Daoy (cell line): ENCODE results near the gene SPPL2B. TPM values are rescaled to one million over a fixed set of nuclear protein-coding genes. Genes with fewer than 3 reads are reported as not detected.

Experiments
- DNase-seq: peaks from one replicate; pipeline ENCODE4 v3.0.0-alpha.2; 2015; ENCODE audit warnings: low read depth
- total RNA-seq: library from RNA; depleted of rRNA; stranded (reverse); fragments of >200 nt; shearing (Covaris generic); gene quantifications from 2 replicates; pipeline ENCODE4 v1.2.3, GENCODE V29; 2014

SPPL2B gene
- total RNA-seq, 1 experiment from 2014 or later: 24.4 TPM

DNA sequence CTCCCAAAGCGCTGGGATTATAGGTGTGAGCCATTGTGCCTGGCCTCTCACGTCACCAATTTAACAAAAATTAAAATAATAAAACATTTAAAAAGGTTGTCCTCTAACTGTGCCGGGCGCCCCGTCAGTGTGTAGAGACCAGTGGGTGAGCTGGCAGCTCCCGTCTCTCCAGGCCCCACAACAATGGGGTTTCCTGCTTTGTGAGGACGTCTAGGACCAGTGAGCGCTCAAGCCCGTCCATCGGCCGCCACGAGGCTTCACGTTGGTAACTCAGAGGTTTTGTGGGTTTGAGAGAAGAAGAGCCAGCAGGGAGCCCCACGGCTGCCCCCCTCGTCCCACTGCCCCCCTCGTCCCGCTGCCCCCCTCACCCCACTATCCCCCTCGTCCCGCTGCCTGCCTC, 4.8 kb upstream of the SPPL2B start:
- DNase-seq: no peak

DNA sequence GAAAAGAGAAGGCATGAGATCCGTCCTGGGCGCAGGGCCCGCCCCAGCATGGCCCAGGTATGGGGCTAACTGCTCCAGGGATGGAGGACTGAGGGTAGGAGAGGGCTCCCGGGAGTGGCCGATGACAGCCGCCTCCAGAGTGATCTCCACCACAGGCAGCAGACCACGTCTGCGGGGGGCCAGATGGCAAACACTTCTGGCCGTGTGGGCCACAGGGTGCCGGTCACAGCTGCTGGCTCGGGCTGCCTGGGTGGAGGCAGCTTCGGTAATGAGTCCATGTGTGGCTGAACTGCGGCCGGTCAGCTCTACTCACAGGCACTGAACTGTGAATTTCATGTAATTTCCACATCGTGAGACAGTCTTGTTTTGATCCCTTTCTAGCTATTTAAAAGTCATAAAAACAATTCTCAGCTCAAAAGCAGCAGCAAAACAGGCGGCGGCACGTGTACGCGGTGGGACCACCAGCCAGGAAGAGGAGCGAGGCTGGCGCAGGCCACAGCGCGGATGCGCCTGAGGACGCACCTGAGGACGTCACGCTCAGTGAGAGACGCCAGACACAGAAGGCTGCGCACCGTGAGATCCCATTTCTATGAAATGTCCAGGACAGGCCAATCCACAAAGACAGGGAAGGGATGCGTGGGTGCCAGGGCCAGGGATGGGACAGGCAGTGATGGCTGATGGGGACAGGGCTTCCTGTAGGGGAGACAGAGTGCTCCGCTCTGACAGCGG, 4.1 kb upstream of the SPPL2B start:
- DNase-seq: no peak

DNA sequence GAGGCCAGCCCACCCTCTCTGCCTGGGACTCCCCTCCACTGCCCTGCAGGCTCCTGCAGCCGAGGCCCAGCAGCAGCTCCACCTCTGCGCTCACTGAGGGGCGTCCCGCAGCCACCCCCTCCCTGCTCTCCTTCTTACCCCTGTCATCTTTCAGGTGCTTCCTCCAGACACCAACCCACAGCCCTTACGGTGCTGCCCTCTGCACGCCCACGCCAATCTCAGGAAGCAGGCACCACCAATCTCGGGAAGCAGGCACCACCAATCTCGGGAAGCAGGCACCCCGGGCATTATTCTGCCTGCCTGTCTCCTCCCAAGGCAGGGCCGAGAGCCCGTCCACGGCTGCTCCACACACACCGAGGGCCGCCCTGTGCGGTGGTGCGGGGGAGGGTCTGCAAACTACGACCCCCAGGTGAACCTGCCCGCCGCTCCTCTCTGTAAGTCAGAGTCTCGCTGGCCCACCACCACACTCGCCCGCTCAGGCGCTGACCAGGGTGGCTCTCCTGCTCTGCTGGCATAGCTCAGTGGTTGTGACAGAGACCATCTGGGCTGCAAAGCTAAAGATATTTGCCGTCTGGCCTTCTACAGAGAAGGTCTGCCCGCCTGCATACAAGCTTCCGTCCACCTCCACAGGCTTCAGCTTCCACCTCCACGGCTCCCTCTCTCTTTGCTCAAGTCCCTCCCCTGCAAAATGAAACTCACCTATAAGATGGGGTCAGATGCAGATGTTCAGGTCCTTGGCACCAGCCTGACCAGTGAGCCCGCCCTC, 3.0 kb upstream of the SPPL2B start:
- no peak for DNase-seq

DNA sequence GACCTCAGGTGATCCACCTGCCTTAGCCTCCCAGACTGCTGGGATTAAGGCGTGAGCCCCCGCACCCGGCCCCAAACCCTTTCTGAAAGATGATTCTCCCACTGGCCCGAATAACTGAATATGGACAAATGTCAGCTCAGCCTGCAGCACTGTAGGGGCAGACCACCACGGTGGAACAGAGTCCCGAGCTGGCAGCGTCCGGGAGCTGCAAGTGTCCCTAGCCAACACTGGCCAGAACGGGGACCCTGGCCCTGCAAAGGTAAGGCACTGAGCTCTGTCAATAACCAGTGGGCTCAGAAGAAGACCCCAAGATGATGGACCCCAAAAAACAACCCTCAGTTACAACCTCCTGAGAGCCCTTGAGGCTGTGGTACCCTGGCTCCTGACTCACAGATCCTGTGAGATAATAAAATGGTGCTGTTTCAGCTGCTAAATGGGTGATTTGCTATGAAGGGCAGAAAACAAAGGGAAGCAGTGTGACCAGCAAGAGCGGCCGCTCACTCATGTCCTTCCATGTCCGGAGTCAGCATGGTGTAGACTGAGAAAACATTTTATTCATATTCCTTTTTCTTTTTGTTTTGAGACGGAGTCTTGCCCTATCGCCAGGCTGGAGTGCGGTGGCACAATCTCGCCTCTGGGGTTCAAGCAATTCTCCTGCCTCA, 1.7 kb upstream of the SPPL2B start:
- DNase-seq: no peak

DNA sequence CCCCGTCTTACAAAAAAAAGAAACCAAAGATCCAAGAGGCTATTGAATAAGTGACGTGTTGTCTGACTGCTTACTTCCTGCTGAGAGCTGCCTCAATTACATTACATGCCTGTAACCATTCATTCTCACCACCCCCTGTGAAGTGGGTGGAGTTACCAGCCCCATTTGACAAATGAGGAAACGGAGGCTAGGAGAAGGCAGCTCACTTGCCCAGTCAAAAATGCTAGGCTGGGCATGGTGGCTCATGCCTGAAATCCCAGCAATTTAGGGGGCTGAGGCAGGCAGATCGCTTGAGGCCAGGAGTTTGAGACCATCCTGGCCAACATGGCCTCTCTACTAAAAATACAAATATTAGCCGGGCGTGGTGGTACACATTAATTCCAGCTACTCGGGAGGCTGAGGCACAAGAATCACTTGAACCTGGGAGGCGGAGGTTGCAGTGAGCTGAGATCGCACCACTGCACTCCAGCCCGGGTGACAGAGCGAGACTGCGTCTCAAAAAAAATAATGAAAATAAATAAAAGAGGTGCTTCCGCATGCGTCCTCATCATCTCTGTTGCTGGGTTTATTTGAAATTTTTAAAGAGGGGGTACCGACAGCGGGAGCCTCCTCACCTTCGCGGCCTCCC, 597 bp upstream of the SPPL2B start:
- DNase-seq: peak; percentile 87

DNA sequence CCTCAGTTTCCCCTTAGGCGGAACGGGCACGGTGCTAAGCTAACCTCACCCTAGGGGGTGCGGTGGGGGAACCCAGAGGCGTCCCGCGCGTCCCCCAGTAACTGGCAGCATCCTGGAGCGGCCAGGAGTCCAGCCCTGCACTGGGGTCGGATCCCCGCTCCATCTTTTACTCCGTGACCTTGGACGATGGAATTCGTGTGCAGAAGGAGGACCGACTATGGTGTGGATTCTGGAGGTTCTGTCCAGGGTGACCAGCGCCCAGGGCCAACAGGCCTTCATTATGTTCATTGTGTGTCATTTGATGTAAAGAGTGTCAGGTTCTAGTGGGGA, 630 bp downstream of the SPPL2B start:
- no peak for DNase-seq

DNA sequence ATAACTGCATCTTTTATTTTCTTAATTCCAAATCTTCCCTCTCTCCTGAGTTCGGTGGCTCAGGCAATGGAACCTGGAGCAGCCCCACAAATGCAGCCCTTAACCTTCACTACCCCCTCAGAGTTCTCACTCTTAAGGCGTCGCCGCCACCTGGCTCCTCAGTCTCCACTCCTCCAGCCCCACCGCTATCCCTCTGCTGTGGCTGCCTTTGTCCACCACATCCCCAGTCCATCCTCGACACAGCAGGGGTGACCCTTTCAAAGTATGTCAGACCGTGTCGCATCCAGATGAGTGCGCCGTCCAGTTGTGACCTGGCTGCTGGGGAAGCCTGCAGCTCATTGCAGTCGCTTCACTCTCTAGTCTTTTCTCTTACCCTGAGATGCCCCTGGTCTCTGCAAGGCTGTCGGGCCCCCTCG, 1.0 kb downstream of the SPPL2B start:
- DNase-seq: no peak

DNA sequence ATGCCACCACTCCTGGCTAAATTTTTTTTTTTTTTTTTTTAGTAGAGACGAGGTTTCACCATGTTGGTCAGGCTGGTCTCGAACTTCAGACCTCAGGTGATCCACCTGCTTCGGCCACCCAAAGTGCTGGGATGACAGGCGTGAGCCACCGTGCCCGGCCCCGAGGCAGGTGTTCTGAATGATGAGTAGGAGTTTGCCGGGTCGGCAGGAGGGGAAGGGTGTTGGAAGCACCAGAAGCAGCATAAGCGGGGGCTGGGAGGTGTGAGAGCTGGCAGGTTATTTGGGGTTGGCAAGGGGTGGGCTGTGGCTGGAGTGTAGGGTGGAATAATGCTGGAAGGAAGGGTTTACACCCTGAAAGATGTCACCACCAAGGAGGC, 1.8 kb downstream of the SPPL2B start:
- no peak for DNase-seq

DNA sequence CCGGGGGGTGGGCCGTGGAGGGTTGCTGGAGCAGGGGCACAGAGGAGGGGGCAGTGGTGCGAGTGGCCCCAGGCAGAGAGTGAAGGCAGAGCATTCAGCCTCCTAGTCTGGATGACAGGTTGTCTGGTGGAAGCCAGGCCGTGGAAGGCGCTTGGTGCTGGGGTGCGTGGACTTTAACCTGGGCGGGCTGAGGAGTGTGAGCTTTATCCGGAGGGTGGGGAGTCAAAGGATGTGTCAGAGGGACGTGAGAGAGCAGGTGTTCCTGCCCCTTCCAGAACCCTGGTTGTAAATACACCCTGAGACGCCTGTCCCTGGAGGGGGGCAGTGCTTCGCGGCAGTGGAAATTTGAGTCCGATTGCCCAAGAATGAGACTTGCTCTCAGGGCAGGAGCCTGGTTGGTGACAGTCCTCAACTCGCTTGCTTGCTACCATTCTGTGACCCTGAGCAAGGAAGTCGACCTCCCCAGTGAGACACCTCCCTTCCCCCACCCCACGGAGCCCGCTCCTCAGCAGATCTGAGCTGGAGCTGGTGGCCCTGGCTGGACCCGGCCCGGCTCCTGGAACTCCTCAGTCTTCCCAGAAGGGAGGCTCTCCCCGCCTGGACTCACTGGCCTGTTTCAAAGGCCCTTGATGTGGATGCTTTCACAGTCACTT, 2.3 kb downstream of the SPPL2B start:
- no peak for DNase-seq

DNA sequence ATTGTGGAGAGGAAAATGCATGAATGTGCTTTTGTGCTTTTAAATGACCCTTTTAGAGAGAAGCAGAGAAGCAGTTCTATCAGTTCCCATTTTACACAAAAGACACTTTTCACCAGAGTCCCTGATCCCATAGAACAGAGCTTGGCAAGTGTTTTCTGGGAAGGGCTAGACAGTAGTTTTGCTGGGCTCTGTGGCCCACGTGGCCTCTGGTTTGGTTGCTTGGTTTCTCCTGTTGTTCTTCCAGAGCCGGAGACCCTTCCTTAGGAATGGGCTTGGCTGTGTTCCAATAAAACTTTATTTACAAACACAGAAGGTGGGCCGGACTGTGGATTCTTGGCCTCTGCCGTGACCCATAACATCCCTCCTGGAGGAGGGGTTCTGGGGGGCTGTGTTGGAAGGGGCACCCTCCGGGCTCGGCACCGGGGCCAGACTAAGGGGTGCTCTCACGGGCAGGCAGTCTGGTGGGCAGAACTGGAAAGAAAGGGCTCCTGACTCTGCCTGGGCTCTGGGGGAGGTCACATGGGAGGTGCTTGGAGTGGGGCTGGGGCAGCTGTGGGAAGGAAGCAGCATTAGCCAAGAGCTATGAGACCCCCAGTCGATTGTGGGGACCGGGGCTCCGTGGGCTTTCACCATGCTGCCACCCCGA, 3.2 kb downstream of the SPPL2B start:
- no peak for DNase-seq

DNA sequence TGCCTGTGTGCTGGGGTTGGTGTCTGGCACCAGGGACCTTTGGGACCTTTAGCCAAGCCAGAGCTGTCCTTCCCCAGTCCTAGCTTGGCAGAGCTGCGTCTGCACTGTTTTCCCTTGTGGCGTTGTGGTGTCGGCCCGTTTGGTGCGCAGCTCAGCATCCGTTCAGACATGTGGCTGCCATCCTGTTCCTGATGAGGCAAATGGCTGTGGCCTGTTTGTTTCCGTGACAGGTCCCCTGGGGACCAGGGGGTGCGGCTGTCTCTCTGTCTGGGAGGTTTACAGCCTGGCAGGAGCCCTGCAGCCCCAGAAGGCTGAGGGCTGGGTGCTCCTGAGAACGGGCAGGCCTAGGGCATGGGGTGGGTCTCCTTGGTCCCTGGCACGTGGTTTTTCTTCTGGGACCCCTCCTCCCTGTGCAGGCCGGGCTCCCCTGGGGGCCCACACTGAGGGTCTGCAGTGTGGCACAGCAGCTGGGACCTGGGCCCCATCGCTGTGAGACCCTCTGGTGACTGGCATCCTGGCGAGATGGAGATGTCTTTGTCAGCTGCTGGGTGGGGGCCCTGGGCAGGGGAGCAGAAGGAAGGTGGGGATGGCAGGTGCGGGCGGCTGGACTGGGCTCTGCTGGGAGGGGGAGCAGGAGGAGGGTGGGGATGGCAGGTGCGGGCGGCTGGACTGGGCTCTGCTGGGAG, 4.0 kb downstream of the SPPL2B start:
- no peak for DNase-seq

DNA sequence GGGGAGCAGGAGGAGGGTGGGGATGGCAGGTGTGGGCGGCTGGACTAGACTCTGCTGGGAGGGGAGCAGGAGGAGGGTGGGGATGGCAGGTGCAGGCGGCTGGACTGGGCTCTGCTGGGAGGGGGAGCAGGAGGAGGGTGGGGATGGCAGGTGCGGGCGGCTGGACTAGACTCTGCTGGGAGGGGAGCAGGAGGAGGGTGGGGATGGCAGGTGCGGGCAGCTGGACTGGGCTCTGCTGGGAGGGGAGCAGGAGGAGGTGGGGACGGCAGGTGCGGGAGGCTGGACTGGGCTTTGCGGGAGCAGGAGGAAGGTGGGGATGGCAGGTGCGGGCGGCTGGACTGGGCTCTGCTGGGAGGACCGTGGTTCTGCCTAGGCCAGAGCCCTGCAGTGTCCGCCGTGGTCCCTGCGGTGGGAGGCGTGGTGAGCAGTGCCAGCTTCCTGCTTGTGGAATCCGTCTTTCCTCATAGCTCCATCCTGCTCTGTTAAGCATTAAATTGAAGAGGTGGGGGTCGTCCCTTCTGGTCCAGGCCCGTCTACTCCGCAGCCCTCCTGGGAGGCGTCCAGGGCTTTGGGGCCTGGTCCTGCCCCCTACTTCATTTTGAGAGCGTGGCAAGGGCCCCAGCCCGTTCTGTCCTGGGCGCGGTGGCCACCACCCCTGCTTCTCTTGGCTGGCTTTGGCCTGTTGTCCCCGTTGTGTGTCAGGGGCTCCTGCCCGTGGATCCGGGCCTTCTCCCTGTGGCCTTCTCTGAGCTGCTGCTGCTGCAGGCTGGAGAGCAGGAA, 4.7 kb downstream of the SPPL2B start:
- DNase-seq: no peak

DNA sequence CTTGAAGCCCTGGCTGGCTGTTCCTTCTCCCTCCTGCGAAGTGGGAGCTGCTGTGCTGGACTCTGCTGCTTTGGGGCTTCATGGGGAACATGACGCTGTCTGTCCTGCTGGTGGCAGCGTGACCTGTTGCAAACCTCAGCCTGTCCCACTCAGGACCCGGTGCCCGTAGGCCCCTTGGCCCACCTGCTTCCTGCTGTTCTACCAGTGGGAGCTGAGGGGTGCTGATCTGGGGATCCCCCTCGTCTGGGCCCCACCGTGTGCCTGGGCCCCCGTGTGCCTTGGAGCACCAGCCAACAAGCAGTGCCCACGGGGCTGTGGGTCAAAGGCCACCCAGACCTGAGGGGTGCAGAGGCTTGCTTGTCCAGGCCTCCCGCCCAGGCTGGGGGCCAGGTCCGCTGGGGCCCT, 5.3 kb downstream of the SPPL2B start:
- DNase-seq: no peak

DNA sequence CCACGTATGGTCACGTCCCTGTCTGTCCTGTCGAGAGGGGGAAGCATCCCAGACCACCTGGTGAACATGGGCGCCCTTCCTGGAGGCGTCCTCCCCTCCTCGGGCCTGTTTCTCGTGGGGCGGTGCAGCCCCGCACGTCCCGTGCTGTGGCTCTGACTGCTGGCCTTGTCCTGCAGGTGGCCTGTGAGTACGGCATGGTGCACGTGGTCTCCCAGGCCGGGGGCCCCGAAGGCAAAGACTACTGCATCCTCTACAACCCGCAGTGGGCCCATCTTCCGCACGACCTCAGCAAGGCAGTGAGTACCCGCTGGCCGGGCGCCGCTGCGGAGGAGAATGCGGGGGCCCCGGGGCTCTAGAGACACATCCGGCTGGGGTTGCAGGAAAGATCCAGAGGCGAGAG, 5.9 kb downstream of the SPPL2B start:
- DNase-seq: no peak

DNA sequence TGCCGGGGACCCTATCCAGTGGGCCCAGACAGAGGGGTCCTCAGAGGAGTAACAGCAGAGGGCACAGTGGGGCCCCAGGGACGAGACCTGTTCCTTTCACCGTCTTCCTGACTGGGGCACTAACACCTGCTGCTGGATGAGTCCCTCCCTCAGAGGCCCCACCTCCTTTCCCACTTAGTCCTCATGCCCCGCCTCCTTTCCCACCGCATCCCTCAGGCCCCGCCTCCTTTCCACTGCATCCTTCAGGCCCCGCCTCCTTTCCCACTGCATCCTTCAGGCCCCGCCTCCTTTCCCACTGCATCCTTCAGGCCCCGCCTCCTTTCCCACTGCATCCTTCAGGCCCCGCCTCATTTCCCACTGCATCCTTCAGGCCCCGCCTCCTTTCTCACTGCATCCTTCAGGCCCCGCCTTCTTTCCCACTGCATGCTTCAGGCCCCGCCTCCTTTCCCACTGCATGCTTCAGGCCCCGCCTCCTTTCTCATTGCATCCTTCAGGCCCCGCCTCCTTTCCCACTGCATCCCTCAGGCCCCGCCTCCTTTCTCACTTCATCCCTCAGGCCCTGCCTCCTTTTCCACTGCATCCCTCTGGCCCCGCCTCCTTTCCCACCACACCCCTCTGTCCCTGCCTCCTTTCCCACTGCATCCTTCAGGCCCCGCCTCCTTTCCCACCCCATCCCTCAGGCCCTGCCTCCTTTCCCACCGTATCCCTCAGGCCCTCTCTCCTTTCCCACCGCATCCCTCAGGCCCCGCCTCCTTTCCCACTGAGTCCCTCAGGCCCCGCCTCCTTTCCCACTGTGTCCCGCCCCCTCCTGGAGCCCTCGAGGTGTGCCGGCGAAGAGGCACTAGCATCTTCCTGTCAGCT, 6.7 kb downstream of the SPPL2B start:
- DNase-seq: no peak

DNA sequence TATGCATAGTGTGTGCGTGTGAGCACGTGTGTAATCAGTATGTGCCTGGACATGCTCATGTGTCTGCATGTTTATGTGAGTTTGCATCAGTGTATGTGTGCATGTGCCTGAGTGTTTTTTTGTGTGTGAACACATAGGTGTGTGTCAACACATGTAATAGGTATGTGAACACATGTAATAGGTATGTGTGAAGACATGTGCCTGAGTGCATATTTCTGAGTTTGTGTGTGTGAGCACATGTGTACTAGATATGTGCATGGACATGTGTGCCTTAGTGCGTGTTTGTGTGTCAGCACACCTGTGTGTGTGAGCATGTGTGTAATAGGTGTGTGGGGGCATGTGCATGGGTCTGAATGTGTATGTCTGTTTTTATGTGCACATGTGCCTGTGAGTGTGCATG, 7.4 kb downstream of the SPPL2B start:
- DNase-seq: no peak

DNA sequence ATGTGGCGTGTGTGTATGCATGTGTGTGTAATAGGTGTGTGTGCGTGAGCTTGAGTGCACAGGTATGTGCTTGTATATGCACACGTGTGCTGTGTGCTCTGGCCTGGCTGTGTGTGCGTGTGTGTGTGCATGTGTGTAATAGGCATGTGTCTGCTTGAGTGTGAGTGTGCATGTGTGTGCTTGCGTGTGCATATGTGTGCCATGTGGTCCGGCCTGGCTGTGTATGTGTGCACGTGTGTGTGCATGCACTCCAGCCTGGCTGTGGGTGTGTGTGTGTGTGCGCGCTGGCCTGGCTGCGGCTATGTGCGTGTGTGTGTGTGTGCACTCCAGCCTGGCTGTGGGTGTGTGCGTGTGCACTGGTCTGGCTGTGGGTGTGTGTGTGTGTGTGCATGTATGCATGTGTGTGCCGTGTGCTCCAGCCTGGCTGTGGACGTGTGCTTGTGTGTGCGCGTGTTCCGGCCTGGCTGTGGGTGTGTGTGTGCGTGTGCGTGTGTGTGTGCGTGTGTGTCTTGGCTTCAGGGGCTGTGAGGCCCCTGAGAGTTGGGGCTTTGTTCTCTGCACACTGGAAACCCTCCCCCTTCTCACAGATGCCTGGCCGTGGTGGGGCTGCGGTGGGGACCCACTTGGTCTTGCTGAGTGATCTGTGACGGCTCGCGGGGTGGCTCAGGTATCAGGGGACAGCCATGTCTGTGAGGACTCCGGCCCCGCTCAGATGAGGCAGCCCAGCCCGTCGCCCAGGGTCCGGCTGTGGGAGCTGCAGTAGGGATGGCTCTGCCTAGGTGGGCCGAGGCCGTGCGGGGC, 8.2 kb downstream of the SPPL2B start:
- DNase-seq: no peak

DNA sequence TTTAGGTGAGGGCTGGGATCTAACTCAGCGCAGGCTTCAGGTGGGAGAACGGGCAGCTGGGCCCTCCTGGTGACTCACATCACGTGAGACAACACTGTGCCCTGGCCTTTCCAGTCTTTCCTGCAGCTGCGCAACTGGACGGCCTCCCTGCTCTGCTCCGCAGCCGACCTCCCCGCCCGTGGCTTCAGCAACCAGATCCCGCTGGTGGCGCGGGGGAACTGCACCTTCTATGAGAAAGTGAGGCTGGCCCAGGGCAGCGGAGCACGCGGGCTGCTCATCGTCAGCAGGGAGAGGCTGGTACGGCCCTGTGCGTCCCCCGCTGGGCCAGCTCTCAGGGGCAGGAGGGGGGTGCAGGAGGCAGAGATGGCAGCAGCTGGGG, 8.8 kb downstream of the SPPL2B start:
- no peak for DNase-seq
